Measurements from ENCODE around the gene PIK3R5. TPM values are rescaled to one million over a fixed set of nuclear protein-coding genes. Genes with fewer than 3 reads are reported as not detected.

Gene PIK3R5
- total RNA-seq, 1 donor from 2014 or later: 0.25 TPM

DNA sequence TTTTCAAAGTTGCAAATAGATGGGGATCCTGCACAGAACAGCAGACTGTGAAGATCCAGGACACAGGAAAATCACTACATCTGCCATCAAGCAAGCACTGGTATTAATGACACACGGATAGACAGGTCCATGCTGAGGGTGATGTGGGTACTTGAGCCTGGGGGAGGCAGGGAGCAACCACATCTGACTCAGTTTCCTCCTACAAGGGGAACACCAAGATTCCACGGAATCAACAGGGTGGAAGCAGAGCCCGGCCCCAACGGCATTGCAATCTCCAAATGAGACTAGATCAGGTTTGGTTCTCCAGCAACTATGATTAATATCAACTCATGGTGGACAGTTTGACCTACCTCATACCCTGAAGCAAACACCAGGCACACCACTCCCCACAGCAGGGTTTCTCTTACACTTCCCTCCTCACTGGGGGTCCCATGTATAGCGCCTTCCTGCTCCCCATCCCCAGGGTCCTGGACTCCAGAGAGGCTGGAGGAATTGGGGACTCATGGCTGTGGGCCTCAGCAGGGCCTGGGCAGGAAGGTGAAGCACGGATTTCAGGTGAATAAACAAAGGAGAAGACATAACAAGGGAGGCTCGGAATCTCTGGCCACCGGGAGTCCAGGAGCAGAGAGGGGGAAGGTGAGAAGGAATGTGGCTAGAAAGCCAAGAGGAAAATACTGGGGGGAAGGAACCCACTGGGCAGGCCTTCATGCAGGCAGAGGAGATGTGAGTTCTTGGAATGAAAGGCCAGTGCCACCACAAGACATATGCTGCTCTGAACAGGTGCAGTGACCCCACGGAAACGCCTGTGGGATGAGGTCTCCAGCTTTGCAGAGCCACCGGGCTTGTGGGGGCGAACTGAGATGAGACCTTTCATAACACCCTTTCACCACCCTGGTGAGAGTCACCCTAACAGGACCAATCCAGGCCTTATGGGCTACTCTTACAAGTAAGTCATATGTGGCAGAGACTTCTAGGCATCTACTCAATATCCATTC is 68.6 kb downstream of the PIK3R5 start:
- H3K9me3 Mint-ChIP-seq: no peaks in the 10 kb centered on the region
- peaks cover 5% of the 10 kb centered on the region for H3K4me1 Mint-ChIP-seq
- no peaks in the 10 kb centered on the region for H3K36me3 Mint-ChIP-seq
- H3K4me3 Mint-ChIP-seq: no peak overlapping the region
- TF ChIP-seq, protein P1, sequence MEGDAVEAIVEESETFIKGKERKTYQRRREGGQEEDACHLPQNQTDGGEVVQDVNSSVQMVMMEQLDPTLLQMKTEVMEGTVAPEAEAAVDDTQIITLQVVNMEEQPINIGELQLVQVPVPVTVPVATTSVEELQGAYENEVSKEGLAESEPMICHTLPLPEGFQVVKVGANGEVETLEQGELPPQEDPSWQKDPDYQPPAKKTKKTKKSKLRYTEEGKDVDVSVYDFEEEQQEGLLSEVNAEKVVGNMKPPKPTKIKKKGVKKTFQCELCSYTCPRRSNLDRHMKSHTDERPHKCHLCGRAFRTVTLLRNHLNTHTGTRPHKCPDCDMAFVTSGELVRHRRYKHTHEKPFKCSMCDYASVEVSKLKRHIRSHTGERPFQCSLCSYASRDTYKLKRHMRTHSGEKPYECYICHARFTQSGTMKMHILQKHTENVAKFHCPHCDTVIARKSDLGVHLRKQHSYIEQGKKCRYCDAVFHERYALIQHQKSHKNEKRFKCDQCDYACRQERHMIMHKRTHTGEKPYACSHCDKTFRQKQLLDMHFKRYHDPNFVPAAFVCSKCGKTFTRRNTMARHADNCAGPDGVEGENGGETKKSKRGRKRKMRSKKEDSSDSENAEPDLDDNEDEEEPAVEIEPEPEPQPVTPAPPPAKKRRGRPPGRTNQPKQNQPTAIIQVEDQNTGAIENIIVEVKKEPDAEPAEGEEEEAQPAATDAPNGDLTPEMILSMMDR (IDR thresholded peaks at IDR 0.05; ENCODE audit: unreplicated experiment): no peak
- peaks cover 57% of the 10 kb centered on the region for H3K27me3 Mint-ChIP-seq (ENCODE audit: low read depth)
- no peak overlapping the region for H3K27ac Mint-ChIP-seq
- DNase-seq (ENCODE audit: low spot score in 2 of 2, unreplicated experiment in 2 of 2): no peak

GRCh38 chr17:8896087-8896486 is 69.4 kb downstream of the PIK3R5 start:
- peaks cover 5% of the 10 kb centered on the region for H3K4me1 Mint-ChIP-seq
- H3K27me3 Mint-ChIP-seq (ENCODE audit: low read depth): peaks cover 49% of the 10 kb centered on the region
- H3K36me3 Mint-ChIP-seq: no peaks in the 10 kb centered on the region
- no peaks in the 10 kb centered on the region for H3K9me3 Mint-ChIP-seq
- no peak overlapping the region for H3K27ac Mint-ChIP-seq
- TF ChIP-seq, protein P1 (IDR thresholded peaks at IDR 0.05; ENCODE audit: unreplicated experiment): no peak
- no peak for DNase-seq (ENCODE audit: low spot score in 2 of 2, unreplicated experiment in 2 of 2)
- H3K4me3 Mint-ChIP-seq: no peak overlapping the region

GRCh38 chr17:8894673-8895578 is 70.6 kb downstream of the PIK3R5 start:
- no peaks in the 10 kb centered on the region for H3K9me3 Mint-ChIP-seq
- no peaks in the 10 kb centered on the region for H3K36me3 Mint-ChIP-seq
- H3K4me3 Mint-ChIP-seq: peak overlapping the region; percentile 36
- DNase-seq (ENCODE audit: low spot score in 2 of 2, unreplicated experiment in 2 of 2): peak in 1 of 2 experiments; percentile 62
- peaks cover 46% of the 10 kb centered on the region for H3K27me3 Mint-ChIP-seq (ENCODE audit: low read depth)
- TF ChIP-seq, protein P1 (IDR thresholded peaks at IDR 0.05; ENCODE audit: unreplicated experiment): peak; percentile 79
- H3K27ac Mint-ChIP-seq: no peak overlapping the region
- H3K4me1 Mint-ChIP-seq: peaks cover 5% of the 10 kb centered on the region

DNA sequence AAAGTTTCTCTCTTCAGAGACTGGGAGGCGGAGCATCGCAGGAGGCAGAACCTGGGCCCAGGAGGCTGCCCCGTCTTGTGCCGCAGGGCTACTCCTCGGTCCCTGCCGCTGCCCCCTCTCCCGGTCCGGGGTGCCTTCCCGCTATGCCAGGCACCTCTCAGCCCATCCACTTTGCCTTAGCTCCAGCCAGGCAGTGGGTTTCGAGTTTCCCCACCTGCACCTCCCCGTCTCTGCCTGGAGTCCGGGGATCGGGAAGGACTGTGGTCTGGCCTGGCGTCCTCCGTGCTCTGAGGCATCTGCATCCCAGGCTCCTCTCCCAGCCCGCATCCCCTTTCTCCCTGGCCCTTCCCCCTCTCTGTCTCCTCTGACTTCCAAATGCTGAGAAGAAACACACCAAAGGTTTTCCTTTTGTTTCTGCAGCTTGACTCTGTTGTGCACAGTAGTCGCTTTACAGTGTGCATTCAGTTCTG is 71.3 kb downstream of the PIK3R5 start:
- Mint-ChIP-seq H3K36me3 (no peaks in the 10 kb centered on the region), H3K9me3 (no peaks in the 10 kb centered on the region), H3K27ac (no peak overlapping the region), H3K4me1 (peaks cover 5% of the 10 kb centered on the region), H3K27me3 (ENCODE audit: low read depth) (peaks cover 46% of the 10 kb centered on the region), H3K4me3 (peak overlapping the region; percentile 36)
- no peak for DNase-seq (ENCODE audit: low spot score in 2 of 2, unreplicated experiment in 2 of 2)
- TF ChIP-seq, protein P1 (IDR thresholded peaks at IDR 0.05; ENCODE audit: unreplicated experiment): no peak

GRCh38 chr17:8893621-8894201 is 71.8 kb downstream of the PIK3R5 start:
- TF ChIP-seq, protein P1 (IDR thresholded peaks at IDR 0.05; ENCODE audit: unreplicated experiment): no peak
- Mint-ChIP-seq H3K27me3 (ENCODE audit: low read depth) (peaks cover 43% of the 10 kb centered on the region), H3K36me3 (no peaks in the 10 kb centered on the region), H3K4me3 (no peak overlapping the region), H3K27ac (no peak overlapping the region), H3K9me3 (no peaks in the 10 kb centered on the region), H3K4me1 (peaks cover 5% of the 10 kb centered on the region)
- DNase-seq (ENCODE audit: low spot score in 2 of 2, unreplicated experiment in 2 of 2): no peak

Data from mesothelial cell of epicardium (in vitro differentiated cells).